NCI-H2196 (cell line): Measurements from ENCODE around the gene RTF1.
"Not testable (repeated sequence)": the region's sequence is repeated elsewhere in the genome, so short reads cannot be mapped to it uniquely, and the experiment has no call there.

Experiments
- DNase-seq: peaks from one replicate; lab custom pipeline; 2025; ENCODE audit not compliant: unreplicated experiment; lab: John Stamatoyannopoulos, UW

The RTF1 gene

DNA sequence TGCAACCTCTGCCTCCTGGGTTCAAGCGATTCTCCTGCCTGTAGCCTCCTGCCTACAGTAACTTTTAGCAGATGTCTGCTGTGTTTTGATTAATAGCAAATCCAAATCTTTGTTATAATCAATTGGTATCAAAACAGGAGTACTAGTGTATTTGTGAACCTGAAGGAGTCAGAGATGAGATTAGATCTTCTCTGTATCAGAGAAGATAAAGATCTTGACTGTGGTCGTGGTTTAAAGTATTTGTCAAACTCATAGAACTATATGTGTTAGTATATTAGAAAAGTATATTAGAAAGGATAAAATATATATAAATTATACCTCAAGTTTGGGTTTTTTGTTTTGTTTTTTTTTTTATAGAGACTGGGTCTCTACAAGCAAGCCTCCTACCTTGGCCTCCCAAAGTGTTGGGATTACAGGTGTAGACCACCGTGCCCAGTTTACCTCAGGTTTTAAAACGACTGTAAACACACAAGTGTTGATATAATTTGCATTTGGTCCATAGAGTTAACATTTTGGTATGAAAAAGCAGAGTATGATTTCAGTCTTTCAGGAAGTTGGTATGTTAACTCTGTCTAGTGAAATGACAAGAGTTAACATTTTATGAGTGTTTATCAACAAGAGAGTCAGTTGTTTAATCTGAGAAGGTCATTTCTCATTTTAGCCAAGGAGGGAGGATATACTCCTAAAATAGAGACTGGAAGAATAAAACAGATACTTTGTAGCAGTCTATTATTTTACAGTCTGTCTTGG, 18.3 kb downstream of the RTF1 start:
- DNase-seq = no peak

GRCh38 chr15:41437448-41437847, 20.6 kb downstream of the RTF1 start:
- no peak for DNase-seq

DNA sequence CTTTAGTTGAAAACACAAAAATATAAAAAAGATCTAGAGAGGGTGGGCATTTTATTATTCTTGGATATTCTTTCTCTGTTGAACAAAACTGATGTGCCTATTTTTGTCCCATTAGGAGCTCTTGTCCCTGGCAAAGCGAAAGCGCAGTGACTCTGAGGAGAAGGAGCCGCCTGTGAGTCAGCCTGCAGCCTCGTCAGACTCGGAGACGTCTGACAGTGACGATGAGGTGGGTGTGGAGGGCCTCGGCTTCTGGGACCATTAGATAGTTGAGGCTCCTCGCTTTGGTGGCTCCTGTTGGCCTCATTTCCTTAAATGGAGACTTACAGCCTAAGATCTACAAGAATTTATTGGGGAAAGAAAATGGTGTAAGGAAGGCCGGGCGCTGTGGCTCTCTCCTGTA, 21.3 kb downstream of the RTF1 start:
- no peak for DNase-seq

- DNase-seq = not testable (repeated sequence)
Measured at GRCh38 chr15:41438745-41439144, 21.9 kb downstream of the RTF1 start.

DNA sequence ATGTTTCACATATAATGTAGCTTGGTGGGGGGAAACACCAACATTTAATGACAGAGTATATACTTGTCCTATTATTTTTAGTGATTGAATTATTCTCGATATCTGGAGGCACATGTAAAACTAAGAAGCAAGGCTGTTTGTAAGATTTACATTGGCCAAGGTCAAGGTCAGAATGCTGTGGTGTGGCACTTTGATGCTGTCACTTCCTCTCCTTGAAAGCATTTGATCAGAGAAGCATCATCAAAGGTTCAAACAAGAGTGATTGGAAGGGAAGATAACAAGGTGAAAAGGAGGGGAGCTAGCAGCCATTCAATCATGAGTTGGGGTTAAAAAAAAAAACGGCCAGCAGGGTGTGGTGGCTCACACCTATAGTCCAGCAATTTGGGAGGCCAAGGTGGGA, 26.4 kb downstream of the RTF1 start:
- DNase-seq = no peak

GRCh38 chr15:41445399-41445798, 28.5 kb downstream of the RTF1 start:
- DNase-seq = no peak

DNA sequence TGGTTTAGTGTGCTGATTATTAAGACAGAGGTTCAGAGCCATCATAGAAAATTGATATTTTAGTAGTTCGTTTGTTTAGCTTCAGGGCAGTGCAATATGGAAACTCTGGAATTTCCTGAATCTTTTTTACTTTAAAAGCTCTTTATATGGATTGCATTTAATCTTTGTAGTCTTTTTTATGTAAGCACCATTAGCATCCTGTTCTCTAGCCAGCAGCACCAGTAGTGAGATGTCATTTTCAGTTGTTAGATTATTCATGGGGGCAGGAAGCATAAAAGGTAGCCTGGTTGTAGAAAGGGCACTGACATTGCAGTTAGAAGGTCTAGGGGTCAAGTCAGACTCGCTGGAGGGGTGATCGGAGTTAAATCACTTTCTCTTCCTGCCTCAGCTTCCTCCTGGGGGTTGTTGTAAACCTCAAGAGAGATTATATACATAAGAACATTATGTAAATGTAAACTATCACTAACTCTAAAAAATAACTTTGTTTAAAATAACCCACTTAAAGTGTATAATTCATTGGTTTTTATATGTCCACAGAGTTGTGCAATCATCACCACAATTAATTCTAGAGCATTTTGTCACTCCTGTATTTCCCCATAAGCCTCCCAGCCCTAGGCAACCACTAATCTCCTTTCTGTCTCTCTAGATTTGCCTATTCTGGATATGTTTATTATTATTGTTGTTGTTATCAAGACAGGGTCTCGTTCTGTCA, 45.3 kb downstream of the RTF1 start:
- no peak for DNase-seq

DNA sequence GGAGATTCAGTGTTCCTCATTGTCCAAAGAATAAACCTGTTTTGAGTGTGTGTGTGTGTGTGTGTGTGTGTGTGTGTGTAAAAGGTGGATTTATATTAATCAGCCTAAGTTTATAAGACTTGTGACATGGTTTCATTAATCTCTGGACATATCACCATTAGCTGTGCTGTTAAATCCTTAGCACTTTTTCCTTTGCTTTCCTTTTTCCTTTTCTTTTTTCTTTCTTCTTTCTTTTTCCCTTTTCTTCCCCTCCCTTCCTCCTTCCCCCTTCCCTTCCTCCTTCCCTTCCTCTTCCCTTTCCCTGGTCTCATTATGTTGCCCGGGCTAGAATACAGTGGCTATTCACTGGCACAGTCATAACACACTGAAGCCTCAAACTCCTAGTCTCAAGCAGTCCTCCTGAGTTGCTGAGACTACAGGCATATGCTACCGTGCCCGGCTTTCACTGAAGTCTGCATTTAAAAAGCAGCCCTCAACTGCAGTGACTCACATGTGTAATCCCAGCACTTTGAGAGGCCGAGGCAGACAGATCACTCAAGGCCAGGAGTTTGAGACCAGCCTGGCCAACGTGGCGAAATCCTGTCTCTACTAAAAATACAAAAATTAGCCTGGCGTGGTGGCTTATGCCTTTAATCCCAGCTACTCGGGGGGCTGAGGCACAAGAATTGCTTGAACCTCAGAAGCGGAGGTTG, 48.1 kb downstream of the RTF1 start:
- DNase-seq = no peak

DNA sequence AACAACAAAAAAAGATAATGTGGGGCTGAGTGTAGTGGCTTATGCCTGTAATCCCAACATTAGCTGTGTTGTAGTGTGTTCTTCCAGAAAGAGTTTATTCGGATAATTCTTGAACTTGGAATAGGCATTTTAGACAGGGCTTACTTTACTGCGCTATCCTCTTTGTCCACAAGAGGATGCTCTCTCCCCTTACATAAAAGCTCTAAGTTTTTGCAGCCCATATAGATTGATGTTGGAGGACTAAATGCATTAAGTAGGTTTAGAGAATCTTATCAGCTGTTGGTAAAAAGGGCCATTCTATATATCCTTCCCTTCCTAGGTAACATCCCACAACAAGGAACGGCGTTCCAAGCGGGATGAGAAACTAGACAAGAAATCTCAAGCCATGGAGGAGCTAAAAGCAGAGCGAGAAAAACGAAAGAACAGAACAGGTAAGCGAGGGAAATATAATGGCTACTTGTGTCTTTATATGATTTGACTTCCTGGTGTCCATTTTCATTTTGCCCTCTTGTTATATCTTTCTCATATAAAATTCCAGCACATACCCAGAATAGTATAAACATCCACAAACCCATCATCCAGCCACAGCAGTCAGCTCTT, 49.0 kb downstream of the RTF1 start:
- DNase-seq = peak; percentile 14

GRCh38 chr15:41466711-41467110, 49.8 kb downstream of the RTF1 start:
- no peak for DNase-seq

DNA sequence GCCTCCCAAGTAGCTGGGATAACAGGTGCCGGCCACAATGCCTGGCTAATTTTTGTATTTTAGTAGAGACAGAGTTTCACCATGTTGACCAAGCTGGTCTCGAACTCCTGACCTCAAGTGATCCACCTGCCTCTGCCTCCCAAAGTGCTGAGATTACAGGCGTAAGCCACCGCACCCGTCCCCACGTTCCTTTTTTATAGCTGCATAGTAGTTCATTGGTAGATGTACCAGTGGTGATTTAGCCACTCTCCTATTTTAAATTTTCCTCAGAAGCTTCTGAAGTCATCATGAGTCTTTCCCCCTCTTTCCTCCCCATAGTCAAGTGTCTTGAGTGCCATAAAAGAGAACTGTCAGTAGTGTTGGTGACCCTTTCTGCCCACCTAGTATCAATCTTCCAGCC, 52.7 kb downstream of the RTF1 start:
- DNase-seq = not testable (repeated sequence)

GRCh38 chr15:41473418-41473817, 56.5 kb downstream of the RTF1 start:
- DNase-seq = no peak

DNA sequence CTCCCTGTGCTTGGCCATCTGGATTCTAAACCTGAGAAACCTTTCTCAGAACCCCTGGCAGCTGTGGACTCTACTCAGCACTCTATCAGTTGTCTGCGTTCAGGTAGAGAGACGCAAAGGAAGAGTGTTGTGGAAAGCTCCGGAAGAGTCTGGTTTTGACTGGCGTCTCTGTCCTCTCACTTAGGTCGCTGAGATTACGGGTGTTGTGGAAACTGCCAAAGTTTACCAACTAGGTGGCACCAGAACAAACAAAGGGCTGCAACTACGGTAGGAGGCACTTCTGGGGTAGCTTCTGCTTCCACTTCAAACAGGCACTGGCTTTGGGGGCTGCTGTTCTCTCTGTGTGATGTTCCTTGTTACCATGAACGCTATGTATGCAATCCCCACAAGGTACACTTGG, 57.5 kb downstream of the RTF1 start:
- DNase-seq = no peak

GRCh38 chr15:41474941-41475340, 58.0 kb downstream of the RTF1 start:
- DNase-seq = no peak

GRCh38 chr15:41476416-41477048, 59.6 kb downstream of the RTF1 start:
- no peak for DNase-seq

GRCh38 chr15:41480396-41481140, 63.7 kb downstream of the RTF1 start:
- no peak for DNase-seq

- no peak for DNase-seq
Measured at GRCh38 chr15:41482110-41482877, 65.4 kb downstream of the RTF1 start.

- DNase-seq = no peak
Measured at GRCh38 chr15:41483115-41483514, 66.2 kb downstream of the RTF1 start.

DNA sequence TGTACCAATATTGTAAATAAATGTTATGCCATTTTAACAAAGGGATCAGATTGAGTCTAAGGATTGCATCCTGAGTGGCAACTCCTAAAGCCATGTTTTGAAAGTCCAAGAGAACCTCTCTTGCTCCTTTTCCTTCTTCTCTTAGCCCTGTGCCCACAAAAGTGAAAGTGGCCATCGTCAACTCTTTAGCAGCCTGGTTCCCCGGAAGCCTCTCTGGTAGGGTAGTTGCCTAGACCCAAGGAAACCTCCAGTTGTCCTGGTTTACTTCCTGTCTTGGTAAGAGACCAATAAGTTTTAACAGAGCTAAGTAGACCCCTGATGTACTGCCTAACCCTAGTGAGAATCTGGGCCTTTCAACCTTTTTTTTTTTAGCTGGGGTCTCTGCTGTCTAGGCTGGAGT, 66.6 kb downstream of the RTF1 start:
- no peak for DNase-seq
